GM18499 (cell line): ENCODE results near the gene NPAT.
"Not testable (repeated sequence)": the region's sequence is repeated elsewhere in the genome, so short reads cannot be mapped to it uniquely, and the experiment has no call there.

Experiments used
- ATAC-seq: cut with Tn5 transposase; IDR thresholded peaks from one replicate; pipeline ENCODE4 v1.9.1; 2021; ENCODE audit warnings: moderate number of reproducible peaks; ENCODE audit not compliant: insufficient read depth, unreplicated experiment

Gene NPAT

GRCh38 chr11:108162878-108163277 is 59.6 kb downstream of the NPAT start:
- not testable (repeated sequence) for ATAC-seq

- ATAC-seq: peak; percentile 94
Measured at GRCh38 chr11:108160970-108161566, 61.4 kb downstream of the NPAT start.

GRCh38 chr11:108154591-108154990 is 67.8 kb downstream of the NPAT start:
- ATAC-seq: no peak

DNA sequence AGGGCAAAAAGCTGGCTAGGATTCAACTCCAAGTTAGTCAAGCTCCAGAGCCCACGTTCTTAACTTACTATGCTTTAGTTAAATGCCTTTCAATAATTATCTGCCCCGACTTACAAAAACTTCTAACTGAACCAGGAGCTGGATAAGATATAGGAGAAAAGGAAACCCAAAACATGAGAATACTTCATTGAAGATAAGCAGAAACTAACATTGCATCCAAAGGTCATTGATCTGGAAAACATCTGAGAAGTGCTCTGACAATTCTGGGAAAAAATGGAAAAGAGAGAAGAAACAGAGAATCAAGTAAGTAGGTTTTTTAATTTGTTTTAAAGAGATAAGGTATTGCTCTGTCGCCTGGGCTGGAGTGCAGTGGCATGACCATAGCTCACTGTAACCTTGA is 73.9 kb downstream of the NPAT start:
- ATAC-seq: no peak

DNA sequence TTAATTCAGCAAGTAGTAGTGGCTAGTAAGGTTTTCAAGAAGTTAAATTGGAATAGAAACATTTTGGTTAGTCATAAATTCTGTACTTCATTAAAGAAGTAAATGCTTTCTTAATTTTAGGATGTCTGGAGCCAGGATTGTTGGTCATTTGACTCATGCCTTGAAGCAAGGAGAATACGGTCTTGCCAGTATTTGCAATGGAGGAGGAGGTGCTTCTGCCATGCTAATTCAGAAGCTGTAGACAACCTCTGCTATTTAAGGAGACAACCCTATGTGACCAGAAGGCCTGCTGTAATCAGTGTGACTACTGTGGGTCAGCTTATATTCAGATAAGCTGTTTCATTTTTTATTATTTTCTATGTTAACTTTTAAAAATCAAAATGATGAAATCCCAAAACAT is 75.3 kb downstream of the NPAT start:
- ATAC-seq: no peak

DNA sequence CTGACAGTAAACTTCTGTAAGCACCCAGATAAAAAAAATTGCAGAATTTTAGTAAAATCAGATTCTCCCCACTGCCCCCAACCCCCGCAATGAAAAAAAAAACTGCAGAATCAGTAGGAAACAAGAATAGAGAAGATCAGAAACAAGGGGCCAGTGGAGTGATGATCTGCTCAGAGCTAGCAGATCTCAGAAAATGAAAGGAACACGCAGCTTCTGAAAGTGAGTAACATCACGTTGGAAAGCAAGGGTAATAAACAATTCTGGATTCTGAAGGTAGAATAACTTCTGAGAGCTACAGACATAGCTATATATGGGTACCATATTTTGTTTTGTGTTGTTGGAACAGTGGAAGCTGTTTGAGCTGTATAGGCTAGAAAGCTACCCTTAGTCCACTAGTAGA is 77.8 kb downstream of the NPAT start:
- no peak for ATAC-seq

DNA sequence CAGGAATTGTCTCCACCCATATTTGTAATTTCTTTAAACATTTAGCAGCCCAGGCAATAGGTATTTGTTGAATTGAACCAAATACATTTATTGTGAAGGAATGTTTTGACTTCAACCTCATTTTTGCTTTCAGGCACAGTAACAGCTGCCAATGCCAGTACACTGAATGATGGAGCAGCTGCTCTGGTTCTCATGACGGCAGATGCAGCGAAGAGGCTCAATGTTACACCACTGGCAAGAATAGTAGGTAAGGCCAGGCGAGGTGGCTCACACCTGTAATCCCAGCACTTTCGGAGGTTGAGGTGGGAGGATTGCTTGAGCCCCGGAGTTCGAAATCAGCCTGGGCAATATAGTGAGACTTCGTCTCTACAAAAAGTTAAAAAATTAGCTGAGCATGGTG is 80.1 kb downstream of the NPAT start:
- ATAC-seq: no peak

- ATAC-seq: no peak
Measured at GRCh38 chr11:108137212-108137611, 85.2 kb downstream of the NPAT start.

DNA sequence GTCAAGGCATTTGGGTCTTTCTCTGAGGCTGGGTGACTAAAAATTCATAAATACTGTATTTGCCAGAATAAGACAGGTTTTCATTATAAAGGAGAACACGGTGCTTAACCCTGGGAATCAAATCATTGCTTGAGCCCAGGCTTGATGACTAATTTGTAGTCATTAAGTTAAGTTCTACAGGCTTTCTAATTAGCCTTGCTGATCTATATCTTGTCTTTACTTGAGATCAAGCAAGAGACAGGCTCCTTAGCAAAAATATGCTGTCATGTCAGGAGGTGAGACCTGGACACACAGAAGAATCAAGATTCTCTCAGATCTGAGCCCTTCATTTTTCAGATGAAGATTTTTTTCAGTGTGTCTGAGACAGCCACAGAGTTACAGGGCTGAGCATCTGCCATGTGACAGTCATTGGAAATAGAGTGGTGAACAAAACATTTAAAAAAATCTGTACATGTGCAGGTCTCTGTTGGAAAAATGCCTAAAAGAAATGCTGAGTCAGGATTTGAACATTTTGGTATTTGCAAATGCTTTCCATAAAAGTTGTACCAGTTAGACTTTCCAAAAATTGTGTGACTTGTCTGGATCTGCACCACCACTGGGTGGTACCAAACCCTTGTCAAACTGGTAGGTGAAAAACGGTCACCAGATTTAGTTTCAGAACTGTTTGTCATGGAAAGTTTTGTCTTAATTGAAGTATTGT is 86.4 kb downstream of the NPAT start:
- no peak for ATAC-seq

- ATAC-seq: not testable (repeated sequence)
Measured at GRCh38 chr11:108132993-108133538, 89.4 kb downstream of the NPAT start.

- ATAC-seq: no peak
Measured at GRCh38 chr11:108131993-108132392, 90.4 kb downstream of the NPAT start.

DNA sequence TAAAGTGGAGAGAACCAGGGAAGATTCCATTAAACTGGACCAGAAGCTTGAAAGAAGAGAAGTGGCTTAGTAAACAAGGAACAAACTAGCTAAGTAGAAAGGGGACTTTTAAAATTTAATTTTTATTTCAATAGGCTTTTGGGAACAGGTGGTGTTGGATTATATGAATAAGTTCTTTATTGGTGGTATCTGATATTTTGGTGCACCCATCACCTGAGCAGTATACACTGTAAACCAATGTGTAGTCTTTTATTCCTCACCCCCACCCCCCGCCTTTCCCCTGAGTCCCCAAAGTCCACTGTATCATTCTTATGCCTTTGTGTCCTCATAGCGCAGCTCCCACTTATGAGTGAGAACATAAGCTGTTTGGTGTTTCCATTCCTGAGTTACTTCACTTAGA is 93.7 kb downstream of the NPAT start:
- no peak for ATAC-seq

DNA sequence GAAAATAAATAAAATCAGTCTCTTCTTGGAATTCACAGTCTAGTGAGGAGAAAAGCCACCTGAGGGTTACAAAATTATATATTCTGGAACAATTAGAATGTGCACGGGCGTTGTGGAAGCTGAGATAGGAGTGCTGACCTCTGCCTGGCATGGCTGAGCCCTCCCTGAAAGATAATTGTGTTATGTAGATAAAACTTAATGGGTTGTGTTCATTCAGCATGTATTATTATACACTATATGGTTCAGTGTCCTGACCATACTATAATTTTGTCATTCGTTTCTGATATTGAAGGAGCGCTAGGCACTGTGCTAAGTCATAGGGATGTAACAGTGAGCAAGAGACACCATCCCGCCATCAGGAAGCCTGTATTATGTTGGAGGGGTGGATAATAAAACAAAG is 97.3 kb downstream of the NPAT start:
- ATAC-seq: no peak

DNA sequence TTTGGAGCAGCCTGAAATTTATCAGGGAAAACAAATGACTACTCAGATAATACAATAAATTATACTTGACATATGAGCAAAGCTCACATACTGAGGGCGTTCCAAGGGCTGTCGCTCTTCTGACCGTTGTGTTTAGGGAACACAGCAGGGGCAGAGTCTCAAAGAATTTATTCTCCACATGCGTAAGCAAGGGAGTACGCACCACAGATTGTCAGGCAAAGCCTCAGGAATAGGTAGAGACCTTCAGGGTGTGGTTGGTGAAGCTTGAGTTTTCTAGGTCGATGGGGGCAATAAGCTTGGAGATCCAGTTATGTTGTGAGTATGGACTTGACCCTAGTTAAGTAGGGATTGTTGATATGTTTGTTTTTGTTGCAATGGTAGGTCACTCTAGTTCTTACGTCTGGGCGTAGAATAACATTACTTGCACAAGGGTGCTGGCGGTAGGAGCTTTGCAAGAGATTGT is 100.2 kb downstream of the NPAT start:
- no peak for ATAC-seq

DNA sequence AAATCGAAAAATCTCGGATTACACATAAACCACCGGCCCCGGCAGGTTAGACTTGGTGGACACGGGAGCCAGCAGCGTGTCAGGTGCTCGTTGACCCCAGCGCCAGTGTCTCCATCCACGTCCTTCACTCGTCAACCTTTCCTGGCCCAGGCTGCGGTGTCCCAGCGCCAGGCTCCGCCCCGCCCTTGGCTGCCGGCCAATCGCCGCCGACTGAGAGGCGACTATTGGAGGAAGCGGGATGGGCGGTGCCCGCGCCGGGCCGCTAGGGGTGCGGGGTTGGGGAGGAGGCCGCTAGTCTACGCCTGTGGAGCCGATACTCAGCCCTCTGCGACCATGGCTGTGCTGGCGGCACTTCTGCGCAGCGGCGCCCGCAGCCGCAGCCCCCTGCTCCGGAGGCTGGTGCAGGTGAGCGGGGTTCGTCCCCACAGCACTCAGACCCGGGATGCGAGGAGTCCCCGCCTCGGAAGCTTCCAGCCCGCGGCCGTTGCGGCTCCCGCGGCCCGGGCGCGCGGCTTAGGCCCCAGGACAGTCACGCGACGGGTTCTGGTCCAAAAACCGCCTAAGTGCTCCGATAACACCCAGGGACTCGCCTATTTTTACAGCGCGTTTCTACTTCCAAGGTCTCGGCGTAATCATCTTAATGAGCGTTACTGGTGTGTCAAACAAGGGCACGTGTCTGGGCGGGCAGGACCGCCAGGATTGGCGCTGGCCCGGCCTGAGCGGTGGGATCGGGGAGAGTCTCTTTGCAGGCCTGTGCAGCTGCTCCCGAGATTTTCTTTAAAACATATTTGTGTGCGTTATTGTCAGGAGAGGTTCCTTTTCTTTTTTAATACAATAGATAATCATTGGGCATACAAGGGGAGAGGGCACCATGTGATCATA is 100.9 kb downstream of the NPAT start, which contains the start of gene ACAT1:
ACAT1 (plus strand) TSS at position 294 of the 882 bp plus-strand sequence; CDS start at position 334, 40 bp downstream.
- ATAC-seq: peak; percentile 82

- ATAC-seq: not testable (repeated sequence)
Measured at GRCh38 chr11:108120936-108121273, 101.5 kb downstream of the NPAT start.

DNA sequence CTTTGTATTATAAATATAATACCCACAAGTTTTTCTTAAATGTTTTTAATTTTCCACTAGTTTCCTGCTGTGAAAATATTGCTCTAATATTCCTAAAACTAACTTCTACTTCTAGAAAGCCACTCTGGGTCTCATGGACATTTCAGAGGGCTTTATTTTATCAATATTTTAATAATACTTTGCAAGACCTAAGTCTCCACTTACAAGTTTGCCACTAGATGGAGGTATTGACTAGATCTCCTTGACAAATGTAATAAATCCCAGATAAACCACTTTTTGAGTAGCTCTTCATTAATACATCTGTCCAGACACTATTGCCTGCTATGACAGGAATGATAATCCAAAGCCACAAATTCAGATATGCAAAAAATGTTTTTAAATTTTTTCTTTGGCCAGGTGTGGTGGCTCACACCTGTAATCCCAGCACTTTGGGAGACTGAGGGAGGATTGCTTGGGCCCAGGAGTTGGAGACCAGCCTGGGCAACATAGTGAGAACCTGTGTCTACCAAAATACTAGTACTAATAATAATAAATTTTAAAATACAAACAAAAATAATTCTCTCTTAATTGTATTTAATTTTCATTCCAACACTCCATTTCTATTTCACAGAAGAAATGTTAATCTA is 104.6 kb downstream of the NPAT start:
- no peak for ATAC-seq

DNA sequence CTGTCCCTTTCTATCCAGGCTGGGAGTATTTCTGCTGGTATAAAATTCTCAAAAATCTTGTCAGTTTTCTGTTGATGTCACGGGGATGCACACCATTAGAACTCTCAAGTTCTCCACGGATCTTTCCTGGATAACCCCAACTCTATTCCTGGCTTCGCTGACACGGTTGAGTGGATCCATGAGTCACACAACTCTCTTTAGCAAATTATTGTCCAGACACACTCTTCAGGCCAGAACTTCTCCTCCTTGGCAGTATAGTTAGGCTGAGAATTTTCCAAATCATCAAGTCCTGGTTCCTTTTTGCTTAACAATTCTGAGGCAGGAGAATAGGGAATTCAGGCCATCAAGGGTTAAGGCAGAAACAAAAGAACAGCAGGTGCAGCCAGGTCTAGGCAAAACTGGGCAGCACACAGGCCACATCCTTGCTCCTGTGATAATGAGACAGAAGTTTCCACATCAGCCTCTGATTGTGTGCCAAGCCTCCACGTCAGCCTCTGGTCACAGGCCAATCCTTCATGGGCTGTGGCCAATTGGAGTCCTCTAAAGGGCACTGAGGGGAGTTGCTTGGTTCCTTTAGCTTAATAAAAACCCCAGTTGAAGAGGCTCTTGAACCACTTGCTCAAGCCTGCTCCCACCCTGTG is 106.8 kb downstream of the NPAT start:
- ATAC-seq: no peak

GRCh38 chr11:108112057-108112456 is 110.4 kb downstream of the NPAT start:
- ATAC-seq: no peak

GRCh38 chr11:108111126-108111525 is 111.3 kb downstream of the NPAT start:
- no peak for ATAC-seq
